ENCODE results near the gene CAMP.
"Not testable (repeated sequence)": the region's sequence is repeated elsewhere in the genome, so short reads cannot be mapped to it uniquely, and the experiment has no call there.

Gene CAMP

GRCh38 chr3:48194446-48195071, 28.7 kb upstream of the CAMP start:
- FAIRE-seq, result peak; percentile 36
- DNase-seq (ENCODE audit: insufficient read length, low spot score), result peak; percentile 75

GRCh38 chr3:48196611-48197010, 26.7 kb upstream of the CAMP start:
- FAIRE-seq (no peak), DNase-seq (ENCODE audit: insufficient read length, low spot score) (no peak)
- TF ChIP-seq POLR2A (IDR thresholded peaks at IDR 0.05; ENCODE audit: low read depth, low read length), result no peak

More at GRCh38 chr3:48194446-48195071, 28.7 kb upstream of the CAMP start:
- TF ChIP-seq POLR2A (IDR thresholded peaks at IDR 0.05; ENCODE audit: low read depth, low read length), result no peak

GRCh38 chr3:48199117-48199516, 24.2 kb upstream of the CAMP start:
- FAIRE-seq, result no peak
- TF ChIP-seq POLR2A (IDR thresholded peaks at IDR 0.05; ENCODE audit: low read depth, low read length), result no peak

GRCh38 chr3:48202632-48203031, 20.7 kb upstream of the CAMP start:
- FAIRE-seq (no peak), DNase-seq (ENCODE audit: insufficient read length, low spot score) (no peak)
- TF ChIP-seq POLR2A (IDR thresholded peaks at IDR 0.05; ENCODE audit: low read depth, low read length), result no peak

More at GRCh38 chr3:48199117-48199516, 24.2 kb upstream of the CAMP start:
- no peak for DNase-seq (ENCODE audit: insufficient read length, low spot score)

GRCh38 chr3:48208076-48208475, 15.2 kb upstream of the CAMP start:
- FAIRE-seq (no peak), DNase-seq (ENCODE audit: insufficient read length, low spot score) (no peak)
- no peak for TF ChIP-seq POLR2A (IDR thresholded peaks at IDR 0.05; ENCODE audit: low read depth, low read length)

- DNase-seq (ENCODE audit: insufficient read length, low spot score) (no peak), FAIRE-seq (no peak)
- TF ChIP-seq POLR2A (IDR thresholded peaks at IDR 0.05; ENCODE audit: low read depth, low read length), result no peak
Observed at GRCh38 chr3:48209445-48209844, 13.8 kb upstream of the CAMP start.

GRCh38 chr3:48210534-48210933, 12.8 kb upstream of the CAMP start:
- not testable (repeated sequence) for FAIRE-seq; DNase-seq (ENCODE audit: insufficient read length, low spot score)

GRCh38 chr3:48211776-48212175, 11.5 kb upstream of the CAMP start:
- FAIRE-seq; DNase-seq (ENCODE audit: insufficient read length, low spot score): not testable (repeated sequence)

- FAIRE-seq, result no peak
- no peak for TF ChIP-seq POLR2A (IDR thresholded peaks at IDR 0.05; ENCODE audit: low read depth, low read length)
- no peak for DNase-seq (ENCODE audit: insufficient read length, low spot score)
Observed at GRCh38 chr3:48214225-48214624, 9.1 kb upstream of the CAMP start.

GRCh38 chr3:48215019-48215418, 8.3 kb upstream of the CAMP start:
- no peak for TF ChIP-seq POLR2A (IDR thresholded peaks at IDR 0.05; ENCODE audit: low read depth, low read length)
- no peak for DNase-seq (ENCODE audit: insufficient read length, low spot score)
- FAIRE-seq, result no peak

GRCh38 chr3:48215466-48215865, 7.8 kb upstream of the CAMP start:
- DNase-seq (ENCODE audit: insufficient read length, low spot score) (no peak), FAIRE-seq (no peak)
- no peak for TF ChIP-seq POLR2A (IDR thresholded peaks at IDR 0.05; ENCODE audit: low read depth, low read length)

- FAIRE-seq, result no peak
- no peak for TF ChIP-seq POLR2A (IDR thresholded peaks at IDR 0.05; ENCODE audit: low read depth, low read length)
- no peak for DNase-seq (ENCODE audit: insufficient read length, low spot score)
Observed at GRCh38 chr3:48215876-48216275, 7.4 kb upstream of the CAMP start.

GRCh38 chr3:48217449-48217848, 5.8 kb upstream of the CAMP start:
- no peak for TF ChIP-seq POLR2A (IDR thresholded peaks at IDR 0.05; ENCODE audit: low read depth, low read length)
- DNase-seq (ENCODE audit: insufficient read length, low spot score) (no peak), FAIRE-seq (no peak)

GRCh38 chr3:48218537-48218936, 4.8 kb upstream of the CAMP start:
- no peak for FAIRE-seq
- no peak for TF ChIP-seq POLR2A (IDR thresholded peaks at IDR 0.05; ENCODE audit: low read depth, low read length)
- no peak for DNase-seq (ENCODE audit: insufficient read length, low spot score)

- no peak for FAIRE-seq
- TF ChIP-seq POLR2A (IDR thresholded peaks at IDR 0.05; ENCODE audit: low read depth, low read length), result no peak
- no peak for DNase-seq (ENCODE audit: insufficient read length, low spot score)
Observed at GRCh38 chr3:48219543-48219942, 3.8 kb upstream of the CAMP start.

GRCh38 chr3:48220746-48221145, 2.5 kb upstream of the CAMP start:
- DNase-seq (ENCODE audit: insufficient read length, low spot score) (no peak), FAIRE-seq (no peak)
- no peak for TF ChIP-seq POLR2A (IDR thresholded peaks at IDR 0.05; ENCODE audit: low read depth, low read length)

Measured in H54 (cell line).